ENCODE results near the gene ATP6V0E1.
"Not testable (repeated sequence)": the region's sequence is repeated elsewhere in the genome, so short reads cannot be mapped to it uniquely, and the experiment has no call there.

Gene ATP6V0E1

GRCh38 chr5:173042763-173043107 lies 59.2 kb downstream of the ATP6V0E1 start:
- TF ChIP-seq, protein P1, sequence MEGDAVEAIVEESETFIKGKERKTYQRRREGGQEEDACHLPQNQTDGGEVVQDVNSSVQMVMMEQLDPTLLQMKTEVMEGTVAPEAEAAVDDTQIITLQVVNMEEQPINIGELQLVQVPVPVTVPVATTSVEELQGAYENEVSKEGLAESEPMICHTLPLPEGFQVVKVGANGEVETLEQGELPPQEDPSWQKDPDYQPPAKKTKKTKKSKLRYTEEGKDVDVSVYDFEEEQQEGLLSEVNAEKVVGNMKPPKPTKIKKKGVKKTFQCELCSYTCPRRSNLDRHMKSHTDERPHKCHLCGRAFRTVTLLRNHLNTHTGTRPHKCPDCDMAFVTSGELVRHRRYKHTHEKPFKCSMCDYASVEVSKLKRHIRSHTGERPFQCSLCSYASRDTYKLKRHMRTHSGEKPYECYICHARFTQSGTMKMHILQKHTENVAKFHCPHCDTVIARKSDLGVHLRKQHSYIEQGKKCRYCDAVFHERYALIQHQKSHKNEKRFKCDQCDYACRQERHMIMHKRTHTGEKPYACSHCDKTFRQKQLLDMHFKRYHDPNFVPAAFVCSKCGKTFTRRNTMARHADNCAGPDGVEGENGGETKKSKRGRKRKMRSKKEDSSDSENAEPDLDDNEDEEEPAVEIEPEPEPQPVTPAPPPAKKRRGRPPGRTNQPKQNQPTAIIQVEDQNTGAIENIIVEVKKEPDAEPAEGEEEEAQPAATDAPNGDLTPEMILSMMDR (IDR thresholded peaks at IDR 0.05) = no peak
- no peak for DNase-seq (ENCODE audit: low spot score)
- no peak overlapping the region for H3K4me3 ChIP-seq

GRCh38 chr5:173045474-173045873 lies 61.9 kb downstream of the ATP6V0E1 start:
- H3K4me3 ChIP-seq = no peak overlapping the region
- no peak overlapping the region for H3K27ac ChIP-seq
- TF ChIP-seq, protein P1 (IDR thresholded peaks at IDR 0.05) = no peak
- no peak for DNase-seq (ENCODE audit: low spot score)

More at GRCh38 chr5:173042763-173043107, 59.2 kb downstream of the ATP6V0E1 start:
- H3K27ac ChIP-seq = no peak overlapping the region

- DNase-seq (ENCODE audit: low spot score) = not testable (repeated sequence)
Observed at GRCh38 chr5:173047096-173047837, 63.7 kb downstream of the ATP6V0E1 start.

GRCh38 chr5:173047838-173048105 lies 64.2 kb downstream of the ATP6V0E1 start:
- TF ChIP-seq, protein P1 (IDR thresholded peaks at IDR 0.05) = no peak
- no peak for DNase-seq (ENCODE audit: low spot score)
- no peak overlapping the region for H3K4me3 ChIP-seq
- no peak overlapping the region for H3K27ac ChIP-seq

More at GRCh38 chr5:173047096-173047837, 63.7 kb downstream of the ATP6V0E1 start:
- not testable (repeated sequence) for H3K4me3 ChIP-seq, H3K27ac ChIP-seq

GRCh38 chr5:173050791-173051190 lies 67.2 kb downstream of the ATP6V0E1 start:
- TF ChIP-seq, protein P1 (IDR thresholded peaks at IDR 0.05) = no peak
- no peak for DNase-seq (ENCODE audit: low spot score)
- Histone ChIP-seq H3K4me3 (peak overlapping the region; percentile 24), H3K27ac (no peak overlapping the region)

DNA sequence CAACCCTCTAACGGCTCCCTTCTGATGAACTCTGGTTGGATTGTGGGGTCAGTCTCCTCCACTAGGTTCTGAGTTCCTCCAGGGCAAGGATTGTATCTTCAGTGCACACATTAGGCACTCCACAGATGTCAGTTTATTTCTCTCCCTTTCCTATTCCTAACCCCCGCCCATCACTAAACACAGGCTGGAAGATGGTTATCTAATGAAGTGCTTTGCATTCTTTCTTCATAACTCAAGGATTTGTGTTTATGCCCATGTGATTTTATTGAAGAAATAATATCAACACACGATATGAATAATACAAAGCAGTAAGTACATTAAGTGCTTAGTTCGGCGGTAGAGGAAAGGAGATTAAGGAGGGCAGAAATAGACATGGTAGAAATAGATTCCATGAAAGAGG lies 68.2 kb downstream of the ATP6V0E1 start:
- Histone ChIP-seq H3K4me3 (no peak overlapping the region), H3K27ac (no peak overlapping the region)
- TF ChIP-seq, protein P1 (IDR thresholded peaks at IDR 0.05) = no peak
- DNase-seq (ENCODE audit: low spot score) = no peak

DNA sequence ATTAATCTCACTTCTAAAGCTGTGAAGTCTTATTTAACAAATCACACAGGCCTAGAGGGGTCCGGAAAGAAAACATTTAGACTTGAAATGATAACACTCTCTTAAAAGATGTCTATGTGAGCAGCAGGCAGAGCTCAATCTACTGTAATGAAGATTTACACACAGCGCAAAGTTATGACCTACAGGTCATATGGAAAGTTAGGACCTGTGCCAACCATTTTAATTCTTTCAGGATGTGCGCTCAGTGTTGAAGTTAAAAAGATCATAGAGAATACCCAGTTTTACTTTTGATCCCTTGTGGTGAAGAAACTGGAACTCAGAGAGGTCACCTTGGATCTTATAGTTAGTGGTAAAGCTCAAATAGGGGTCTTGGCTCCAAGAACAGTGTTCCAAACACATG lies 69.5 kb downstream of the ATP6V0E1 start:
- DNase-seq (ENCODE audit: low spot score) = no peak
- TF ChIP-seq, protein P1 (IDR thresholded peaks at IDR 0.05) = no peak
- H3K4me3 ChIP-seq = no peak overlapping the region

More for the DNA sequence above, 69.5 kb downstream of the ATP6V0E1 start:
- no peak overlapping the region for H3K27ac ChIP-seq
